DND-41 (cell line): ENCODE results near the gene TEX36.

Experiments
- CTCF ChIP-seq: IDR thresholded peaks from 2 replicates; pipeline ENCODE4 v1.5.1; 2012; ENCODE audit warnings: borderline replicate concordance, low read length, moderate library complexity, mild to moderate bottlenecking; ENCODE audit not compliant: poor library complexity, severe bottlenecking; ENCODE audit errors: extremely low read depth
- EZH2 ChIP-seq: IDR thresholded peaks from 3 replicates; pipeline ENCODE4 v1.6.1; 2012; ENCODE audit warnings: borderline replicate concordance, low read depth, mild to moderate bottlenecking, moderate library complexity, low read length, inconsistent platforms; ENCODE audit not compliant: severe bottlenecking

- TF ChIP-seq CTCF = no peak
- TF ChIP-seq EZH2 = no peak
Observed at GRCh38 chr10:125693524-125693847, 10.5 kb upstream of the TEX36 start.
